Endothelial cell (in vitro differentiated cells): Measurements from ENCODE around the gene INPP5J. TPM values are rescaled to one million over a fixed set of nuclear protein-coding genes. Genes with fewer than 3 reads are reported as not detected.
"Not testable (repeated sequence)": the region's sequence is repeated elsewhere in the genome, so short reads cannot be mapped to it uniquely, and the experiment has no call there.

Experiments
- DNase-seq: peaks from one replicate; pipeline ENCODE4 v3.0.0; 2021; ENCODE audit warnings: low spot score
- H3K27ac Mint-ChIP-seq: one replicate; pipeline ENCODE4 v1.8.0; 2021; ENCODE audit warnings: mixed read lengths, inconsistent platforms; ENCODE audit not compliant: unreplicated experiment
- H3K27me3 Mint-ChIP-seq: one replicate; pipeline ENCODE4 v1.8.0; 2021; ENCODE audit warnings: mild to moderate bottlenecking, moderate library complexity, mixed read lengths, inconsistent platforms; ENCODE audit not compliant: unreplicated experiment
- H3K36me3 Mint-ChIP-seq: one replicate; pipeline ENCODE4 v1.8.0; 2021; ENCODE audit warnings: mild to moderate bottlenecking, low read depth, mixed read lengths, inconsistent platforms; ENCODE audit not compliant: unreplicated experiment
- H3K4me1 Mint-ChIP-seq: one replicate; pipeline ENCODE4 v1.8.0; 2021; ENCODE audit warnings: mild to moderate bottlenecking, mixed read lengths, inconsistent platforms; ENCODE audit not compliant: unreplicated experiment
- H3K4me3 Mint-ChIP-seq: one replicate; pipeline ENCODE4 v1.8.0; 2021; ENCODE audit warnings: mild to moderate bottlenecking, mixed read lengths, inconsistent platforms; ENCODE audit not compliant: unreplicated experiment
- H3K9me3 Mint-ChIP-seq: one replicate; pipeline ENCODE4 v1.8.0; 2021; ENCODE audit warnings: mixed read lengths, inconsistent platforms; ENCODE audit not compliant: unreplicated experiment
- CTCF ChIP-seq: fragments of 200-600 bp; sonication (generic); IDR thresholded peaks from one replicate; pipeline ENCODE4 v1.5.0; 2021; ENCODE audit warnings: antibody characterized with exemption; ENCODE audit not compliant: unreplicated experiment
- total RNA-seq: library from RNA; stranded (reverse); fragmentation: NEBNext Ultra II Directional; extraction: Animal tissue kit (Norgen Biotek cat#: 25700); gene quantifications from one replicate; pipeline ENCODE4 v1.2.1, GENCODE V29; 2021; ENCODE audit not compliant: unreplicated experiment

Gene INPP5J
- total RNA-seq, 1 donor from 2014 or later = 2.8 TPM

GRCh38 chr22:31106731-31107177 is 16.0 kb upstream of the INPP5J start:
- peak; percentile 36 for DNase-seq
- no peak for TF ChIP-seq CTCF
- Mint-ChIP-seq H3K27me3 (peaks cover 20% of the 10 kb centered on the region), H3K36me3 (peaks cover 31% of the 10 kb centered on the region), H3K27ac (peak overlapping the region; percentile 74), H3K4me3 (peak overlapping the region; percentile 90), H3K9me3 (no peaks in the 10 kb centered on the region), H3K4me1 (peaks cover 34% of the 10 kb centered on the region)

GRCh38 chr22:31107178-31107893 is 15.4 kb upstream of the INPP5J start, which contains the start of gene SELENOM:
SELENOM (minus strand) TSS chr22:31107568; CDS start chr22:31107505, 63 bp downstream.
- H3K27ac Mint-ChIP-seq = peak within 1 kb of the TSS; percentile 74
- H3K4me3 Mint-ChIP-seq = peak within 1 kb of the TSS; percentile 90
- DNase-seq = peak; percentile 96
- H3K36me3 Mint-ChIP-seq = peaks cover 25% of the 10 kb centered on the region
- H3K4me1 Mint-ChIP-seq = peaks cover 28% of the 10 kb centered on the region
- TF ChIP-seq CTCF = peak; percentile 75
- no peaks in the 10 kb centered on the region for H3K9me3 Mint-ChIP-seq
- peaks cover 19% of the 10 kb centered on the region for H3K27me3 Mint-ChIP-seq

GRCh38 chr22:31107894-31108218 is 14.9 kb upstream of the INPP5J start:
- TF ChIP-seq CTCF = no peak
- no peak for DNase-seq
- H3K4me1 Mint-ChIP-seq = peaks cover 25% of the 10 kb centered on the region
- no peaks in the 10 kb centered on the region for H3K9me3 Mint-ChIP-seq
- peak overlapping the region; percentile 72 for H3K27ac Mint-ChIP-seq
- H3K4me3 Mint-ChIP-seq = peak overlapping the region; percentile 83
- H3K27me3 Mint-ChIP-seq = peaks cover 19% of the 10 kb centered on the region
- H3K36me3 Mint-ChIP-seq = peaks cover 21% of the 10 kb centered on the region

GRCh38 chr22:31112547-31113091 is 10.1 kb upstream of the INPP5J start:
- not testable (repeated sequence) for H3K27me3 Mint-ChIP-seq, H3K9me3 Mint-ChIP-seq, DNase-seq, H3K4me3 Mint-ChIP-seq, H3K36me3 Mint-ChIP-seq, H3K27ac Mint-ChIP-seq, H3K4me1 Mint-ChIP-seq

- Mint-ChIP-seq H3K9me3 (no peaks in the 10 kb centered on the region), H3K27me3 (peaks cover 4% of the 10 kb centered on the region), H3K27ac (no peak overlapping the region), H3K4me1 (peaks cover 5% of the 10 kb centered on the region), H3K4me3 (no peak overlapping the region), H3K36me3 (no peaks in the 10 kb centered on the region)
- TF ChIP-seq CTCF = no peak
- DNase-seq = no peak
Measured at GRCh38 chr22:31118046-31118820, 4.5 kb upstream of the INPP5J start.
